Dedifferentiated amniotic fluid mesenchymal stem cell (primary cell): Measurements from ENCODE around the gene P2RY8.
"Not testable (repeated sequence)": the region's sequence is repeated elsewhere in the genome, so short reads cannot be mapped to it uniquely, and the experiment has no call there.

Experiments used
- DNase-seq: peaks from one replicate; pipeline ENCODE4 v3.0.0-alpha.2; 2016; ENCODE audit errors: extremely low spot score

The P2RY8 gene, protein sequence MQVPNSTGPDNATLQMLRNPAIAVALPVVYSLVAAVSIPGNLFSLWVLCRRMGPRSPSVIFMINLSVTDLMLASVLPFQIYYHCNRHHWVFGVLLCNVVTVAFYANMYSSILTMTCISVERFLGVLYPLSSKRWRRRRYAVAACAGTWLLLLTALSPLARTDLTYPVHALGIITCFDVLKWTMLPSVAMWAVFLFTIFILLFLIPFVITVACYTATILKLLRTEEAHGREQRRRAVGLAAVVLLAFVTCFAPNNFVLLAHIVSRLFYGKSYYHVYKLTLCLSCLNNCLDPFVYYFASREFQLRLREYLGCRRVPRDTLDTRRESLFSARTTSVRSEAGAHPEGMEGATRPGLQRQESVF

GRCh38 chrX:1537031-1537715 lies at the start of gene P2RY8:
Gene P2RY8 (minus strand): TSS chrX:1537185. CDS start chrX:1466558, 70,627 bp downstream.
- no peak for DNase-seq

- DNase-seq: no peak
These were observed 47.4 kb upstream of the P2RY8 start for GRCh38 chrX:1584237-1585011.

DNA sequence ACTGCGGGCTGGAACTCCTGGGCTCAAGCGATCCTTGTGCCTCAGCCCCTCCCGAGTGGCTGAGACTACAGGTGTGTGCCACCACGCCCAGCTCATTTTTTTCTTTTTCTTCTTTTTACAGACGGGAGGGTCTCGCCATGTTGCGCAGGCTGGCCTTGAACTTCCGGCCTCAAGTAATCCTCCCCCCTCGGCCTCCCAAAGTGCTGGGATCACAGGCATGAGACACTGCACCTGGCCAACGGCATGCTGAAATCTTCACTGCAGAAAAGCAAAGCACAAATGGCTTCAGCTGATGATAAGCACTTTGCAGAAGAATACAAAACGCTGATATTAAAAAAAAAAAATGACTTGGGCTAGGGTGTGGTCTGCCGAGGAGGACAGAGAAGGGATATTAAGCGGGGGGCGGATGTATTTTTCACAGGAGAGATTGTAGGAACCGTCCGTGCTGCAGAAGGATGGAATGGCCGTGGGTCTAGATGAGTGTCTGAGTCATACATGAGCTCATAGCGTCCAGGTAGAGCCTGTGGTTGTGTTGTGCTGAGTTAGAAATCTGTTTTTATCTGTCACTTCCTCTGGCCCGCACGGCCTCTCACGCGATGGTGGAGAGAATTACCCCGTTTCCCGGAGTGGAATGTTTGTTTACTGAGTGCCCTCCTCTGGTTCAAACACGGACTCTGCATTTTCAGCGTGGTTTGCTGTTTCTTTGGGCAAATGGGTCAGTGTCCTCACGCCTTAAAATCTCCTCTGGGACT lies 45.9 kb upstream of the P2RY8 start:
- no peak for DNase-seq

DNA sequence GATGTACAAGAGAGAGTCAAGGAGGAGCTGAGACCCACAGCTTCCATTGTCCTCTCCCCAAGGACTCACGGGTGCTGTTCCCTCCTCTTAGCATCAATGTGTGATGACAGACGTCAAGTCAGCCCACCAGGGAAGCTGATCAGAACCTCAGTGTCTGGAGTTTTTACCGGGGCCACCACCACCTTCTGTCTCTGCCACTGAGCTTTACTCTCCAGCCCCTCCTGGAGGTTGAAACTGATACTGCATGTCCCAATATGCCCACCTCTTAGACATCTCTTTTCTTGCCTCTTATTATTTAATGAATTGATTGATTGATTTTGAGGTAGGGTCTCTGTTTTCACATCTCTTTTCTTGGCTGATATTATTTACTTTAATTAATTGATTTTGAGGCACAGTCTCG lies 44.1 kb upstream of the P2RY8 start:
- DNase-seq: no peak

GRCh38 chrX:1578511-1579173 lies 41.7 kb upstream of the P2RY8 start:
- no peak for DNase-seq

- no peak for DNase-seq
These were observed 40.9 kb upstream of the P2RY8 start for GRCh38 chrX:1577845-1578244.

DNA sequence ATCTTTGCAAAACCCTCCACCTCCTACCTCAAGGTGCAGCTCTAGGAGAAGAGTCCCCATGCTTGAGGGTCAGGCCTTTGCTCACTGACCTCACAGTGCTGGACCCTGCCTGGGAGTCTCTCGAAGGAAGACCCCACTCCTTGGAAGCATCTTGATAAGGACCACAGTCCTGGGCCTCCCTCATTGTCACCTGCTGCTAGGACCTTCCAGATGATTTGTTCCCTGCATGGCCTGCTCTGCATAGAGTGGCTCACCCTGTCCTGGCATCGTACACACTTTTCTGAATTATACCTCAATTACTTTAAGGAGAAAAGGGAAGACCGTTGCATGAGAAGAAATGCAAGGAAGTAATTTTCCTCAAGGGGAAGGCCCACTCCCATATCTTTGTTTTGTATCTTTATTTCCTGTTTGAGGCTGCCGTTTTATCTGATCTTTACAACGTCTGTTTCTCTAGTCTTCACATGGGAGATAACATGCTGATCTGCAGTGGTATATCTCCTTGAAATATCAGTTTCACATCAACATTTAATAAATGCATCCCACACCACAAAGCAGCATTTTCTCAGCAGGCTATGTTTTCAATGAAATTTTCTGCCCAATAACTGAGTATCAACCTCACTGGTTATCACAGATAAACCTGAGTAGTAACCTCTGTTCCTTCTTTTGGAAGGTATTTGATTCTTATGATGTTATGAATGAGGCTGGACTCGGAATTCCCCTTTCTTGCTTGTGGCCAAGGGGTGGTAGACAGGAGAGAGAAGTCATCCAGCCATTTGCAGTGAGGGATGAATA lies 39.4 kb upstream of the P2RY8 start:
- DNase-seq: no peak

- DNase-seq: not testable (repeated sequence)
These were observed 37.2 kb upstream of the P2RY8 start for GRCh38 chrX:1574181-1574580.

DNA sequence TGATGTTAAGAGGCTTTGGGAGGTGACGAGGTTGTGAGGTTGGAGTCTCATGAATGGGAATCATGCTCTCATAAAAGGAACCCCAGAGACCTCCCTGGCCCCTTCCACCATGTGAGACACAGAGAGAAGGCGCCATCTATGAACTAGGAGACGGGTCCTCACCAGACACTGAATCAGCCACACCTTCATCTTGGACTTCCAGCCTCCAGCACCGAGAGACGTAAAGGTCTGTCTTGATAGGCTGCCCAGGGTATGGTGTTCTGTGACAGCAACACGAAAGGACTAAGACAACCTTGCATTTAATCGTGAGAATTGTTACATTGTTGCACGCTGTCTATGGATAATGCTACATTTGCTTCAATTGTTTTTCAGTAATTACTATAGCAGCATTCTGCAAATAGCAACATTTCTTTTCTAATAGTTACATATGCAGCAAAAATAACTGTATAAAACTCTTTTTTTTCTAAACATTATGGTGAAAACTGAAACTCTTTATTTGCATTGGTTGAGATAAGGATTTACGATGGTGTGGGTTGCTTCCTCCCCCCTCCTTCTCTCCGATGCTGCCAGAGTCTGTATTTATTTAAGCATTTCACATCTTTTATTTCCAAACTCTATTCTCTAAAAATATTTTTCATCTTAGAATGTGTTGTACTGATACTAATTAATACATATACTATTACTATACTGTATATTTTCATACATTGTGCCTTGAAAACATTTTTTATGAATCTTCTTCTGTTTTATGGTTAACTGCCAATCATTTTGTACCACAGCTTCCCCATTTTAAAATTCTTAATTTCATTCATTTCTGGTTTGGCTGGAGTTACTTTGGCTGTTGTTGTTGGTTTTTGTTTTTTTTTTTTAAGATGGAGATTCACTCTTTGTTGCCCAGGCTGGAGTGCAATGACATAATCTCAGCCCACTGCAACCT lies 28.0 kb upstream of the P2RY8 start:
- DNase-seq: no peak

DNA sequence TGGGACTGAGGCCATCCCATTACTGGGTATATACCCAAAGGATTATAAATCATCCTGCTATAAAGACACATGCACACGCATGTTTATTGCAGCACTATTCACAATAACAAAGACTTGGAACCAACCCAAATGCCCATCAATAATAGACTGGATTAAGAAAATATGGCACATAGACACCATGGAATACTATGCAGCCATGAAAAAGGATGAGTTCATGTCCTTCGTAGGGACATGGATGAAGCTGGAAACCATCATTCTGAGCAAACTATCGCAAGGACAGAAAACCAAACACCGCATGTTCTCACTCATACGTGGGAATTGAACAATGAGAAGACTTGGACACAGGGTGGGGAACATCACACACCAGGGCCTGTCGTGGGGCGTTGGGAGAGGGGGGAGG lies 27.1 kb upstream of the P2RY8 start:
- not testable (repeated sequence) for DNase-seq

DNA sequence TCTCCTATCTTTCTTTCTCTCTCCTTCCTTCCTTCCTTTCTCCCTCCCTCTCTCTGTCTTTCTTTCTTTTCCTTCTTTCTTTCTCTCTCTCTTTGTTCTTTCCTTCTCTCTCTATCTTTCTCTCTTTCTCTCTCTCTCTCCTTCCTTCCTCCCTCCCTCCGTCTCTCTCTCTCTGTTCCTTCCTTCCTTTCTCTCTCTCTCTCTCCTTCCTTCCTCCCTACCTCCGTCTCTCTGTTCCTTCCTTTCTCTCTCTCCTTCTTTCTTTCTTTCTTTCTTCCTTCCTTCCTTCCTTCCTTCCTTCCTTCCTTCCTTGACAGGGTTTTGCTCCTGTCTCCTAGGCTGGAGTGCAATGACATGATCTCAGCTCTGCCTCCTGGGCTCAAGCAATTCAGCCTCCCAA lies 24.2 kb upstream of the P2RY8 start:
- DNase-seq: no peak

DNA sequence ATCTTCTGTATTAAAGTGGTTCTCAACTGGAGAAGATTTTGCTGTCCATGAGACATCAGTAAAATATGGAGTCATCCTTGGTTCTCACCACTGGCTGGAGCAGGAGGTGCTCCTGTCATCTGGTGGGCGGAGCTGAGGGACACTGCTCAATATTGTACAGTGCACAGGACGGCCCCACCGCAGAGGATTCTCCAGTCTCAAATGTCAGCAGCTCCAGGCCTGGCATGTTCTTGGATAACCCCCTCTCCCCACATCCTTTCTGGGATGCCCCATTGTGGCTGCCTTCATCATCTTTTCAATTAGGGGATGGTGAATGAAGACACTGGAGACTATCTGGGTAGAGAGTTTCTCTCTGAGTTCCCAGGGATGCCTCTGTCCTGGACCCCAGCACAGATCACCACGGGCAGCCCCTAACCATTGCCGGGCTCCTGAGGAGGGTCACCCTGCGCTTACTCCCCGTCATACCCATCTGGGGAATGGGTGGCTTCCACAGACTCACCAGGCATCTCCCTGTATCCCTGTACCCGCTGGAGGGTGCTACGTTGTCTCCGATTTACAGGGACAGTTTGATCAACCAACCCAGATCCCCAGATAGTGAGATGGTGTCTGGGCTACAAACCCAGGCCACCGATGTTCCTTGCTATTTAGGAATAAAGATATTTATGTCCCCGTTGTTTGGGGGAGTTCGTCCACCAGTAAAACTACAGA lies 21.9 kb upstream of the P2RY8 start:
- no peak for DNase-seq

DNA sequence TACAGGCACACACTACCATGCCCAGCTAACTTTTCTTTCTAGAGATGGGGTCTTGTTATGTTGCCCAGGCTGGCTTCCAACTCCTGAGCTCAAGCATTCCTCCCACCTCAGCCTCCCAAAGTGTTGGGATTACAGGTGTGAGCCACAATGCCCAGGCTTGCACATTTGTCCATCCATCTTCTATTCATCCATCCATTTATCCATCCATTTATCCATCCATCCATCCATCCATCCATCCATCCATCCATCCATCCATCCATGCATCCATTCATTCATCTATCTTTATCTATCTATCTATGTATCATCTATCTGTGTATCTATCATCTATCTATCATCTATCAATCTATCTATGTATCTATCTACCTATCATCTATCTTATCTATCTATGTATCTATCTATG lies 20.5 kb upstream of the P2RY8 start:
- not testable (repeated sequence) for DNase-seq

DNA sequence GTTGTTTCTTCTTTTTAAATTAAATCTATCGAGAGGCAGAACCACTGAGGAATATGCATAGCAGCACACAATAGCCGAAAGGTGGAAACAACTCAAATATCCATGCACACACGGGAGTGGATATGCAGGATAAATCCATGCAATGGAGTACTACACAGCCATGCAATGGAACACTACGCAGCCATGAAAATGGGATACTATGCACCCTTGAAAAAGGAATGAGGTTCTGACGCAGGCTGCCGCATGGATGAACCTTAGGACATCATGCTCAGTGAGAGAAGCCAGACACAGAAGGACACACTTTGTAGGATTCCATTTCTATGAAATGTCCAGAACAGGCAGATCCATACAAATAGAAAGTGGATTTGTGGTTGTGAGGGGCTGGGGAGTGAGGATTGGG lies 18.4 kb upstream of the P2RY8 start:
- DNase-seq: no peak

DNA sequence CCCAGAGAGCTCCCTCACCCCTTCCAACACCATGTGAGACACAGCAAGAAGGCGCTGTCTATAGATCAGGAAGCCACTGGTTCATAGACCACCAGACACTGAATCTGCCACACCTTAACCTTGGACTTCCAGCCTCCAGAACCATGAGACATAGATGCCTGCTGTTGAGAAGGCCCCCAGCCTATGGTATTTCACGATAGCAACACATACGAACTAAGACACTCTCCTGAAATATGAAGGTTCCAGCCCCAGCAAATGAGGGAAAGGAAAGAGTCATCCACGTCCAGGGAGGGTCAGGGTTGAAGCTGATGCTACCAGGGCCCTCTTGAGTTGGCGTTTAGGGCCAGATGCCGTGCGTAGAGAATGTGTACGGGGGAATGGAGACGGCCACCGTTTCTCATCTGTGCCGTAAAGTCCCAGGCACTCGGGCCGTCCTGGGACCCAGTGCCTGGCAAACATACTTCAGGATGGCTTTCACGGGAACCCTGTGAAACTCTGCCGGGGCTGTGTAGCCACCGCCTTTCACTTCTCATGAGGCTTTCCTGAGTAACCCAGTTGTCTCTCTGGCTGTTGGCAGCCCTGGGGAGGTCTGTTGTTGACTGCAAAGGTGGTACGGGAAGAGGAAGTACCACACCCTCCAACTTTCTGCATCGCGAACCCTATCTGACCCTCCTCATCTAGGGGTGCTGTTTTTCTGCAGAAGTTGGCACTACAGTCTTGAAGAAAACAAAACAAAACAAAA lies 17.7 kb upstream of the P2RY8 start:
- no peak for DNase-seq

GRCh38 chrX:1551959-1552546 lies 15.1 kb upstream of the P2RY8 start:
- no peak for DNase-seq

GRCh38 chrX:1546691-1547251 lies 9.8 kb upstream of the P2RY8 start:
- no peak for DNase-seq
